ENCODE results near the gene HTRA3. TPM values are rescaled to one million over a fixed set of nuclear protein-coding genes. Genes with fewer than 3 reads are reported as not detected.

The HTRA3 gene
- total RNA-seq, 2 experiments from 2014 or later, result not detected

DNA sequence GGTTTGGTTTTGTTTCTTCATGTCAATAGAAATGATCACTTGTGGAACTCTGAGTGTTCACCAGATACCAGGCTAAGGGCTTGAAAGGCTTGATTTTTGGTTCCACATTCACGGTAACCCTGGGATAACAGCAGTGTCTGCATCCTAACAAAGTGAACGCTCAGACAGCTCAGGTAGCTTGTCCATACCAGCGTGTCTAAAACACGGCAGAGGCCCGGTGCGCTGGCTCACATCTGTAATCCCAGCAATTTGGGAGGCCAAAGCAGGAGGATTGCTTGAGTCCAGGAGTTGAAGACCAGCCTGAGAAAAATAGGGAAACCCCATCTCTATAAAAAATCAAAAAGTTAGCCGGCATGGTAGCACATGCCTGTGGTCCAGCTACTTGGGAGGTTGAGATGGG, 49.0 kb downstream of the HTRA3 start:
- no peak overlapping the region for H3K4me3 ChIP-seq (ENCODE audit: low read length)
- no peaks in the 10 kb centered on the region for H3K36me3 ChIP-seq (ENCODE audit: insufficient read depth, low read length)
- no peak overlapping the region for H3K27ac Mint-ChIP-seq
- H3K9me3 Mint-ChIP-seq, result no peaks in the 10 kb centered on the region
- CTCF ChIA-PET, result no interaction called here
- POLR2A ChIA-PET, result no interaction called here
- TF ChIP-seq, protein P1, sequence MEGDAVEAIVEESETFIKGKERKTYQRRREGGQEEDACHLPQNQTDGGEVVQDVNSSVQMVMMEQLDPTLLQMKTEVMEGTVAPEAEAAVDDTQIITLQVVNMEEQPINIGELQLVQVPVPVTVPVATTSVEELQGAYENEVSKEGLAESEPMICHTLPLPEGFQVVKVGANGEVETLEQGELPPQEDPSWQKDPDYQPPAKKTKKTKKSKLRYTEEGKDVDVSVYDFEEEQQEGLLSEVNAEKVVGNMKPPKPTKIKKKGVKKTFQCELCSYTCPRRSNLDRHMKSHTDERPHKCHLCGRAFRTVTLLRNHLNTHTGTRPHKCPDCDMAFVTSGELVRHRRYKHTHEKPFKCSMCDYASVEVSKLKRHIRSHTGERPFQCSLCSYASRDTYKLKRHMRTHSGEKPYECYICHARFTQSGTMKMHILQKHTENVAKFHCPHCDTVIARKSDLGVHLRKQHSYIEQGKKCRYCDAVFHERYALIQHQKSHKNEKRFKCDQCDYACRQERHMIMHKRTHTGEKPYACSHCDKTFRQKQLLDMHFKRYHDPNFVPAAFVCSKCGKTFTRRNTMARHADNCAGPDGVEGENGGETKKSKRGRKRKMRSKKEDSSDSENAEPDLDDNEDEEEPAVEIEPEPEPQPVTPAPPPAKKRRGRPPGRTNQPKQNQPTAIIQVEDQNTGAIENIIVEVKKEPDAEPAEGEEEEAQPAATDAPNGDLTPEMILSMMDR (IDR thresholded peaks at IDR 0.05), result no peak
- no peaks in the 10 kb centered on the region for H3K4me1 ChIP-seq (ENCODE audit: insufficient read depth, low read length)
- no peaks in the 10 kb centered on the region for H3K9me3 ChIP-seq (ENCODE audit: control insufficient read depth in 1 of 2, insufficient read depth in 1 of 2, low read length in 2 of 2)
- DNase-seq (no peak), ATAC-seq (ENCODE audit: poor library complexity) (no peak)
- intact Hi-C loops (cut with DNase I, micrococcal nuclease), result no loop called here
- no peaks in the 10 kb centered on the region for H3K4me1 Mint-ChIP-seq (ENCODE audit: low read depth)
- H3K27me3 ChIP-seq (ENCODE audit: control insufficient read depth in 1 of 2, insufficient read depth in 2 of 2, low read length in 2 of 2), result peaks cover 0 to 6% of the 10 kb centered on the region in 2 experiments
- no peaks in the 10 kb centered on the region for H3K36me3 Mint-ChIP-seq (ENCODE audit: low read depth)
- no peak overlapping the region for H3K27ac ChIP-seq (ENCODE audit: low read depth in 1 of 2, low read length in 2 of 2)
- H3K27me3 Mint-ChIP-seq, result no peaks in the 10 kb centered on the region
- H3K4me3 Mint-ChIP-seq, result no peak overlapping the region

DNA sequence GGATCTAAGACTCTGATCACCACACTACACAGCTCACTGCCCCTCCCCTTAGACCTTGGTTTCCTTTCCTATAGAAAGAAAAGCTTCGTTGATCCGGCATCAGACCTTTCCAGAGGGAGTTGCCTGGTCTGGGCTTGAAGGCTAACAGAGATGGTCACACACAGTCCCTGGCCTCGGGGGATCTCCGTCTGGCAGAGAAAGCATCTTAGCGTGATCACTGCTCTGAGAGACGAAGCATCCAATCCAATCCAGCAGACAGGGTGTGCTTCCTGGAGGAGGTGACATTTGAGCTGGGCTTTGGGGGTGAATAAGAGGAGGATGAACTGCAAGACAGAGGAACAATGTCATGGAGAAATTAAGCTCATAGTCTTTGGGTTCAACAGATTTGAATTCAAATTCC, 49.5 kb downstream of the HTRA3 start:
- CTCF ChIA-PET, result no interaction called here
- Mint-ChIP-seq H3K27ac (no peak overlapping the region), H3K4me3 (no peak overlapping the region)

DNA sequence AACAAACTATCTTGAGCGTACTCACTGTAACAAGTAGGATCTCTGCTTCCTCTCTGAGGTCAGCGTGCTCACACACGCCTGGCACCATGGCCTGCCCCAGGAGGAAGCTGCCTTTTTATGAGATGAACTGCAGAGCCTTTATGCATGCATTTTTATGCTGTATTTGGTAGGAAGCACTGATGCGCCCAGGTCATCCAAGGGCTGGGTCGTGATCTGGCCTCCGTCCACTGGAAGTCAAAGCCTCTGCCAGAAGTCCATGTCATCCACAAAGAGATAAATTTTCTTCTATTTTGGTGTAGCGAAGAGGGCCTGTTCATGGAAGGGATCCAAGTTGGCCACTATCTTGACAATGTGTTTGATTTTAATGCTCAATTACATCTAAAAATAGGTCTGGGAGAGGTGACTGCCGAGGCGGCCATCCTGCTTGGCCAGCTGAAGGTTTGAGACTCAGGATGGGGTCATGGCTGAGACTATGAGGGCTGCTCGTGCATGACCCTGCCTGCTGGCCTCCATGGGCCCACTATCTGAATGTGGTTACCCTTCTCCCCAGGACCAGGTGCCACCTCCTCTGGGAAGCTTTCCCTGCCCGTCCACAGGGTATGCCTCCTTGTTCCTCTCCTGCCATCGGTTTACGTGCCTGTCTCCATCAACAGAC, 50.3 kb downstream of the HTRA3 start:
- Histone ChIP-seq H3K27me3 (ENCODE audit: control insufficient read depth in 1 of 2, insufficient read depth in 2 of 2, low read length in 2 of 2) (peaks cover 0 to 6% of the 10 kb centered on the region in 2 experiments), H3K4me3 (ENCODE audit: low read length) (no peak overlapping the region), H3K9me3 (ENCODE audit: control insufficient read depth in 1 of 2, insufficient read depth in 1 of 2, low read length in 2 of 2) (no peaks in the 10 kb centered on the region), H3K36me3 (ENCODE audit: insufficient read depth, low read length) (no peaks in the 10 kb centered on the region), H3K27ac (ENCODE audit: low read depth in 1 of 2, low read length in 2 of 2) (no peak overlapping the region), H3K4me1 (ENCODE audit: insufficient read depth, low read length) (no peaks in the 10 kb centered on the region)
- POLR2A ChIA-PET, result no interaction called here
- CTCF ChIA-PET, result no interaction called here
- H3K4me1 Mint-ChIP-seq (ENCODE audit: low read depth), result no peaks in the 10 kb centered on the region
- H3K27ac Mint-ChIP-seq, result no peak overlapping the region
- no peaks in the 10 kb centered on the region for H3K36me3 Mint-ChIP-seq (ENCODE audit: low read depth)
- no peak overlapping the region for H3K4me3 Mint-ChIP-seq
- peak in 1 of 14 experiments; percentile 21 for DNase-seq
- TF ChIP-seq, protein P1 (IDR thresholded peaks at IDR 0.05), result no peak
- ATAC-seq (ENCODE audit: poor library complexity), result no peak
- intact Hi-C loops (cut with DNase I, micrococcal nuclease), result no loop called here
- H3K27me3 Mint-ChIP-seq, result no peaks in the 10 kb centered on the region
- no peaks in the 10 kb centered on the region for H3K9me3 Mint-ChIP-seq

More for the DNA sequence above, 49.5 kb downstream of the HTRA3 start:
- Histone ChIP-seq H3K9me3 (ENCODE audit: control insufficient read depth in 1 of 2, insufficient read depth in 1 of 2, low read length in 2 of 2) (no peaks in the 10 kb centered on the region), H3K27ac (ENCODE audit: low read depth in 1 of 2, low read length in 2 of 2) (no peak overlapping the region), H3K4me1 (ENCODE audit: insufficient read depth, low read length) (no peaks in the 10 kb centered on the region), H3K27me3 (ENCODE audit: control insufficient read depth in 1 of 2, insufficient read depth in 2 of 2, low read length in 2 of 2) (peaks cover 0 to 6% of the 10 kb centered on the region in 2 experiments), H3K36me3 (ENCODE audit: insufficient read depth, low read length) (no peaks in the 10 kb centered on the region), H3K4me3 (ENCODE audit: low read length) (no peak overlapping the region)
- POLR2A ChIA-PET, result no interaction called here
- Mint-ChIP-seq H3K36me3 (ENCODE audit: low read depth) (no peaks in the 10 kb centered on the region), H3K4me1 (ENCODE audit: low read depth) (no peaks in the 10 kb centered on the region), H3K9me3 (no peaks in the 10 kb centered on the region), H3K27me3 (no peaks in the 10 kb centered on the region)
- no peak for ATAC-seq (ENCODE audit: poor library complexity)
- peak in 1 of 14 experiments; percentile 20 for DNase-seq
- TF ChIP-seq, protein P1 (IDR thresholded peaks at IDR 0.05), result no peak
- intact Hi-C loops (cut with DNase I, micrococcal nuclease), result no loop called here
